ENCODE measurements around the gene SCN1A.

Gene SCN1A

GRCh38 chr2:166091439-166091838, 36.4 kb downstream of the SCN1A start:
- no peak for DNase-seq (ENCODE audit: extremely low spot score)
- ChIA-PET CTCF (interaction anchor here (1.5 kb wide), 1 partner anchor 12 kb away, joined by 3 read pairs; no protein-coding TSS in a partner anchor), POLR2A (no interaction called here)
- TF ChIP-seq CTCF (IDR thresholded peaks at IDR 0.05; ENCODE audit: control extremely low read depth, extremely low read depth, low read depth, missing control alignments), result no peak

- CTCF ChIA-PET, result interaction anchor here (1.0 kb wide), 1 partner anchor 22 kb away, joined by 3 read pairs; no protein-coding TSS in a partner anchor
- POLR2A ChIA-PET, result no interaction called here
- TF ChIP-seq CTCF (IDR thresholded peaks at IDR 0.05; ENCODE audit: control extremely low read depth, extremely low read depth, low read depth, missing control alignments), result no peak
- DNase-seq (ENCODE audit: extremely low spot score), result no peak
Measured at GRCh38 chr2:166090908-166091307, 36.9 kb downstream of the SCN1A start.

DNA sequence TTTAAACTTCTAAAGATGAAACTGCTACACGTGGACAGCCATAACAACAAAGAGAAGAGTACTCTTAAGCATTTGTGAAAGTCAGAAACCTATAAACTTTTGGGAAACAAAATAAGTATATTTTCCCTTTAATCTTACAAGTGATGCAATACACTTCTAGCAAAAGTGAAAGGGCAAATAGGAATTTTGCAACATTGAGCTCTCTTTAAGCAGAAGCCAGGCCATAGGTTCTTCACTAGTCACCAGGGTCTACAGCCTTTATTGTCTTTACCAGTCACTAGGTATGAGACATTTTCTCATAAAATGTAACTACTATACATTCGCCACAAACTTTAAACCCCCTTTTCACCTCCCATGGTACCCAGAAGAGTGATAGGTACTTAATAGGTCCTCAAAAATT, 37.5 kb downstream of the SCN1A start:
- no peak for TF ChIP-seq CTCF (IDR thresholded peaks at IDR 0.05; ENCODE audit: control extremely low read depth, extremely low read depth, low read depth, missing control alignments)
- DNase-seq (ENCODE audit: extremely low spot score), result no peak
- POLR2A ChIA-PET, result no interaction called here
- CTCF ChIA-PET, result interaction anchor here (1.0 kb wide), 1 partner anchor 22 kb away, joined by 3 read pairs; no protein-coding TSS in a partner anchor

- CTCF ChIA-PET, result no interaction called here
Measured at GRCh38 chr2:166088634-166089033, 39.2 kb downstream of the SCN1A start.

DNA sequence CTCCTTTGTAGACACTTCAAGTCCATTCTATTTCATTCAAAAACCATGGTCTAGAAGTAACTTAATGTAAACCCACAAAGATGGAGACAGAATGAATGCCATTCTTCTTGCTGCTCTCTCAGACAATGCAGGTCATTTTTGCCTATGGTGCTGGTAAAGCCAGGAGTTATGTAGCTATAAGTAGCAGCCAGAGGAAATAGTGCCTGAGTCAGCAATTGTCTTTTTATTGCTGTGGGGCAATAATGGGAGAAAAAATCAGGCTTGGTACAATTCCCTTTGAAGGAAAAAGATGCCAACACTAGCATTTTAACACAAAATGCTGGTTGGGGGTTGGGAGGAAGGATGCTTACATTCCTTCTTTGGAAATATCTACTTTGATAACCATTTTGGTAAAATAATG, 43.5 kb downstream of the SCN1A start:
- no peak for TF ChIP-seq CTCF (IDR thresholded peaks at IDR 0.05; ENCODE audit: control extremely low read depth, extremely low read depth, low read depth, missing control alignments)
- CTCF ChIA-PET, result no interaction called here
- POLR2A ChIA-PET, result no interaction called here
- no peak for DNase-seq (ENCODE audit: extremely low spot score)

More at GRCh38 chr2:166088634-166089033, 39.2 kb downstream of the SCN1A start:
- POLR2A ChIA-PET, result no interaction called here
- DNase-seq (ENCODE audit: extremely low spot score), result no peak
- TF ChIP-seq CTCF (IDR thresholded peaks at IDR 0.05; ENCODE audit: control extremely low read depth, extremely low read depth, low read depth, missing control alignments), result no peak

DNA sequence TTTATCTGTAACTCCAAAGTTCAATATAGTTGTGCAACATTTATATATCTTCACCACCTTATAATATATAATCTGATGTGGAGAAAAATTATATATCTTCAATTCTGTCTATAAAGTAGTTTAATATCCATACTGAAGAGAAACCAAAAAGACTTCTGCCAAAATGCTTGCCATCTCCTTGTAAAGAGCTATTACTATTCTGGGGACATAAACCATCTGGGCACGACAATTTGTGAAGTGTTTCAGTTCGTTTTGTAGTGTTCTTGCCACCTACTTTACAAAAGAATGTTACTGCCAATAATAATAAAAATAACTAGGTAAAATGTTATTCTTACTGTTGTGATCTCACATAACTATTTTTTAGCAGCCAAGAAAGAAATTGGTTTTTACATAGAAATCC, 45.1 kb downstream of the SCN1A start:
- no peak for TF ChIP-seq CTCF (IDR thresholded peaks at IDR 0.05; ENCODE audit: control extremely low read depth, extremely low read depth, low read depth, missing control alignments)
- no peak for DNase-seq (ENCODE audit: extremely low spot score)
- ChIA-PET POLR2A (no interaction called here), CTCF (no interaction called here)

- CTCF ChIA-PET, result interaction anchor here (1.0 to 2.0 kb wide), 2 partner anchors 10 to 16 kb away, joined by 3 to 5 read pairs; no protein-coding TSS in a partner anchor
- DNase-seq (ENCODE audit: extremely low spot score), result no peak
- POLR2A ChIA-PET, result no interaction called here
- no peak for TF ChIP-seq CTCF (IDR thresholded peaks at IDR 0.05; ENCODE audit: control extremely low read depth, extremely low read depth, low read depth, missing control alignments)
Measured at GRCh38 chr2:166081852-166082251, 46.0 kb downstream of the SCN1A start.
